GM12878 (cell line): ENCODE measurements around the gene JADE3. TPM values are rescaled to one million over a fixed set of nuclear protein-coding genes. Genes with fewer than 3 reads are reported as not detected.

Source experiments
- ATAC-seq: fragments of 200-7000 bp; cut with Tn5 transposase; 3 replicates; pipeline ENCODE4 v1.9.1; 2020; ENCODE audit warnings: mild to moderate bottlenecking, moderate library complexity
- BruUV-seq: library from RNA; stranded (reverse); fragments of 400-500 nt; replicated peaks from 2 replicates; lab custom pipeline; 2021; lab: Mats Ljungman, UMichigan
- CTCF ChIA-PET: fragments of 300-600 bp; sonication (Branson Sonifier 250); formaldehyde crosslinking; extraction: SDS; loops from one replicate; lab custom pipeline; 2021; ENCODE audit warnings: inconsistent platforms; lab: Yijun Ruan, JAX
- POLR2A ChIA-PET: fragments of 350-600 bp; formaldehyde crosslinking; extraction: SDS; loops from one replicate; lab custom pipeline; 2021; ENCODE audit warnings: inconsistent platforms; lab: Charles Lee
- RAD21 ChIA-PET: fragments of 300-600 bp; sonication (Branson Sonifier 250); formaldehyde crosslinking; loops from one replicate; lab custom pipeline; 2023; ENCODE audit warnings: antibody characterized with exemption; ENCODE audit not compliant: unreplicated experiment; lab: Charles Lee
- SMC1A ChIA-PET: fragments of 300-600 bp; sonication (Branson Sonifier 250); formaldehyde crosslinking; loops from one replicate; lab custom pipeline; 2023; ENCODE audit not compliant: unreplicated experiment, uncharacterized antibody; lab: Charles Lee
- DNase-seq: peaks from one replicate; pipeline ENCODE4 v3.0.0-alpha.2; 2011; ENCODE audit warnings: low read depth, low spot score
- FAIRE-seq: peaks from 3 replicates; lab custom pipeline; 2011; peaks lifted over from hg19 to GRCh38; lab: Jason Lieb, UNC
- H2AFZ ChIP-seq: 2 replicates; pipeline ENCODE4 v1.6.0; 2011; ENCODE audit warnings: low read depth, low read length, control low read depth; ENCODE audit not compliant: control insufficient read depth
- H3K27ac ChIP-seq: 2 replicates; pipeline ENCODE4 v1.5.1; 2011; ENCODE audit warnings: control low read depth; ENCODE audit not compliant: control insufficient read depth, insufficient read depth
- H3K27me3 ChIP-seq, 2 experiments: replicated peaks in 1 of 2; 2 replicates each; pipeline versions ENCODE4 v1.6.0 to v1.6.1; 2011; ENCODE audit warnings: low read length in 1 of 2; ENCODE audit not compliant: control insufficient read depth in 2 of 2, insufficient read depth in 2 of 2
- H3K36me3 ChIP-seq, 2 experiments: 2 replicates each; pipeline ENCODE4 v1.5.1; 2011; ENCODE audit warnings: low read length in 1 of 2; ENCODE audit not compliant: control insufficient read depth in 2 of 2, insufficient read depth in 2 of 2
- H3K4me1 ChIP-seq: 2 replicates; pipeline ENCODE4 v1.6.1; 2011; ENCODE audit warnings: mild to moderate bottlenecking, low read length, moderate library complexity, mixed read lengths; ENCODE audit not compliant: control insufficient read depth, insufficient read depth
- H3K4me2 ChIP-seq: 2 replicates; pipeline ENCODE4 v1.6.0; 2011; ENCODE audit warnings: control low read depth; ENCODE audit not compliant: control insufficient read depth, insufficient read depth
- H3K4me3 ChIP-seq: fragments of 200-600 bp; sonication (generic); 2 replicates; pipeline ENCODE4 v1.5.1; 2016
- H3K79me2 ChIP-seq: 2 replicates; pipeline ENCODE4 v1.6.0; 2011; ENCODE audit warnings: low read length; ENCODE audit not compliant: control insufficient read depth, insufficient read depth
- H3K9ac ChIP-seq: 2 replicates; pipeline ENCODE4 v1.8.0; 2011; ENCODE audit warnings: low read length, control low read depth, mixed read lengths; ENCODE audit not compliant: control insufficient read depth, insufficient read depth
- H3K9me3 ChIP-seq: replicated peaks from 3 replicates; pipeline ENCODE4 v1.5.1; 2011; ENCODE audit warnings: mild to moderate bottlenecking, low read length; ENCODE audit not compliant: control insufficient read depth, insufficient read depth
- H4K20me1 ChIP-seq: 2 replicates; pipeline ENCODE4 v1.6.0; 2011; ENCODE audit not compliant: control insufficient read depth, insufficient read depth
- BCL11A ChIP-seq: IDR thresholded peaks from 2 replicates; pipeline ENCODE4 v1.6.1; 2011; ENCODE audit warnings: low read depth, low read length
- CTCF ChIP-seq, 3 experiments: IDR thresholded peaks in 2 of 3; conservative IDR thresholded peaks in 1 of 3; 2 replicates each; pipeline ENCODE4 v1.5.1; 2011; ENCODE audit warnings: low read depth in 3 of 3, low read length in 3 of 3, mild to moderate bottlenecking in 3 of 3, control low read depth in 2 of 3, moderate library complexity in 2 of 3, inconsistent platforms in 1 of 3, mixed read lengths in 1 of 3; ENCODE audit not compliant: control insufficient read depth in 2 of 3, insufficient read depth in 1 of 3; ENCODE audit errors: extremely low read depth in 1 of 3
- CUX1 ChIP-seq: IDR thresholded peaks from 2 replicates; pipeline ENCODE4 v1.6.1; 2012; ENCODE audit warnings: improper control_type of control experiment, low read depth, low read length; ENCODE audit not compliant: insufficient replicate concordance
- FOXM1 ChIP-seq: IDR thresholded peaks from 2 replicates; pipeline ENCODE4 v1.6.1; 2012; ENCODE audit warnings: low read depth, mild to moderate bottlenecking, inconsistent platforms, low read length, moderate library complexity
- GATAD2B ChIP-seq: fragments of 450-650 bp; conservative IDR thresholded peaks from 2 replicates; pipeline ENCODE4 v1.6.1; 2017; ENCODE audit warnings: low read depth, mild to moderate bottlenecking, moderate library complexity
- MAX ChIP-seq: IDR thresholded peaks from 2 replicates; pipeline ENCODE4 v1.6.1; 2012; ENCODE audit warnings: low read depth, low read length, improper control_type of control experiment
- NFYB ChIP-seq: IDR thresholded peaks from 2 replicates; pipeline ENCODE4 v1.6.1; 2011; ENCODE audit warnings: low read depth, mild to moderate bottlenecking, low read length, improper control_type of control experiment, moderate library complexity; ENCODE audit not compliant: insufficient read depth
- POLR2AphosphoS2 ChIP-seq: IDR thresholded peaks from 2 replicates; pipeline ENCODE4 v1.6.1; 2011; ENCODE audit warnings: low read depth, mild to moderate bottlenecking, low read length, improper control_type of control experiment, moderate library complexity
- SREBF2 ChIP-seq: IDR thresholded peaks from 2 replicates; pipeline ENCODE4 v1.6.1; 2012; ENCODE audit warnings: mild to moderate bottlenecking, low read length
- SRF ChIP-seq, 2 experiments: IDR thresholded peaks; 2 replicates each; pipeline ENCODE4 v1.6.1; 2011; ENCODE audit warnings: low read depth in 2 of 2, low read length in 2 of 2, mild to moderate bottlenecking in 1 of 2, moderate library complexity in 1 of 2
- ZBTB4 ChIP-seq: fragments of 450-650 bp; formaldehyde crosslinking; IDR thresholded peaks from 2 replicates; pipeline ENCODE4 v1.4.0; 2022; ENCODE audit warnings: mild to moderate bottlenecking, moderate library complexity
- in situ Hi-C: fragments of 300-500 bp; cut with MboI; formaldehyde crosslinking; loops from 9 replicates; pipeline ENCODE4 v1.14.3; 2018; ENCODE audit warnings: mixed read lengths
- intact Hi-C: fragments of 100-400 bp; cut with micrococcal nuclease; formaldehyde crosslinking; loops from one replicate; pipeline ENCODE4 v1.14.2; 2022; ENCODE audit not compliant: unreplicated experiment
- polyA plus RNA-seq, 11 experiments: library from polyadenylated mRNA; depleted of rRNA in 4 of 11; unstranded in 6 of 11; stranded (reverse) in 5 of 11; fragments of >200 nt; fragmentation: Nextera tagmentation in 4 of 11; fragmentation: Illumina TruSeq in 1 of 11; extraction: Ambion mirVana in 4 of 11; extraction: Trizol in 1 of 11; gene quantifications; 1 replicate in 1 of 11; 2 replicates in 10 of 11; pipeline versions ENCODE4 v1.2.1 to v1.2.3, GENCODE V29; 2011 to 2016; ENCODE audit warnings: inconsistent platforms in 2 of 11, missing spikeins in 2 of 11, low read depth in 1 of 11
- total RNA-seq, 4 experiments: library from RNA; depleted of rRNA in 3 of 4; stranded (reverse); fragments of >200 nt in 3 of 4; fragmentation: Illumina TruSeq in 1 of 4; extraction: Trizol in 1 of 4; gene quantifications; 2 replicates each; pipeline versions ENCODE4 v1.2.1 to v1.2.3, GENCODE V29; 2013 to 2021

The JADE3 gene
- total and polyA plus RNA-seq, 10 of the 15 experiments (the other 5 are each of a cell fraction or from before 2014, with no cell fraction given): 0.06 to 13.0 (median 0.65) TPM

- H3K9ac ChIP-seq: no peak overlapping the region
- H3K9me3 ChIP-seq: no peaks in the 10 kb centered on the region
- ChIA-PET RAD21 (no interaction called here), SMC1A (no interaction called here), POLR2A (no interaction called here), CTCF (no interaction called here)
- H3K4me1 ChIP-seq: no peaks in the 10 kb centered on the region
- no TSS peak for BruUV-seq
- no peaks in the 10 kb centered on the region for H4K20me1 ChIP-seq
- H3K79me2 ChIP-seq: no peaks in the 10 kb centered on the region
- no peaks in the 10 kb centered on the region for H3K27me3 ChIP-seq
- no peak overlapping the region for H3K4me2 ChIP-seq
- no peak for DNase-seq
- in situ Hi-C loops: no loop called here
- no peak overlapping the region for H3K4me3 ChIP-seq
- no peak for FAIRE-seq
- intact Hi-C loops: no loop called here
- H3K36me3 ChIP-seq: no peaks in the 10 kb centered on the region
- ATAC-seq: no peak
- H3K27ac ChIP-seq: no peak overlapping the region
- no peak overlapping the region for H2AFZ ChIP-seq
- TF ChIP-seq FOXM1 (no peak), POLR2AphosphoS2 (no peak), SREBF2 (no peak), NFYB (no peak), MAX (no peak), ZBTB4 (CRISPR knock-in tag) (no peak), CUX1 (no peak), SRF (IDR thresholded peaks at IDR 0.05; ENCODE audit: low read depth in 2 of 2, low read length in 2 of 2) (no peak), CTCF (IDR thresholded peaks at IDR 0.05 in 2 of 3, conservative IDR thresholded peaks at IDR 0.05 in 1 of 3; ENCODE audit: control insufficient read depth in 2 of 3, extremely low read depth in 1 of 3, insufficient read depth in 1 of 3, low read depth in 3 of 3, low read length in 3 of 3) (no peak), BCL11A (no peak), GATAD2B (no peak)
Measured at GRCh38 chrX:46866726-46867125, 45.5 kb upstream of the JADE3 start.
